Measurements from ENCODE around the gene LRRIQ1.
"Not testable (repeated sequence)": the region's sequence is repeated elsewhere in the genome, so short reads cannot be mapped to it uniquely, and the experiment has no call there.

The LRRIQ1 gene, protein sequence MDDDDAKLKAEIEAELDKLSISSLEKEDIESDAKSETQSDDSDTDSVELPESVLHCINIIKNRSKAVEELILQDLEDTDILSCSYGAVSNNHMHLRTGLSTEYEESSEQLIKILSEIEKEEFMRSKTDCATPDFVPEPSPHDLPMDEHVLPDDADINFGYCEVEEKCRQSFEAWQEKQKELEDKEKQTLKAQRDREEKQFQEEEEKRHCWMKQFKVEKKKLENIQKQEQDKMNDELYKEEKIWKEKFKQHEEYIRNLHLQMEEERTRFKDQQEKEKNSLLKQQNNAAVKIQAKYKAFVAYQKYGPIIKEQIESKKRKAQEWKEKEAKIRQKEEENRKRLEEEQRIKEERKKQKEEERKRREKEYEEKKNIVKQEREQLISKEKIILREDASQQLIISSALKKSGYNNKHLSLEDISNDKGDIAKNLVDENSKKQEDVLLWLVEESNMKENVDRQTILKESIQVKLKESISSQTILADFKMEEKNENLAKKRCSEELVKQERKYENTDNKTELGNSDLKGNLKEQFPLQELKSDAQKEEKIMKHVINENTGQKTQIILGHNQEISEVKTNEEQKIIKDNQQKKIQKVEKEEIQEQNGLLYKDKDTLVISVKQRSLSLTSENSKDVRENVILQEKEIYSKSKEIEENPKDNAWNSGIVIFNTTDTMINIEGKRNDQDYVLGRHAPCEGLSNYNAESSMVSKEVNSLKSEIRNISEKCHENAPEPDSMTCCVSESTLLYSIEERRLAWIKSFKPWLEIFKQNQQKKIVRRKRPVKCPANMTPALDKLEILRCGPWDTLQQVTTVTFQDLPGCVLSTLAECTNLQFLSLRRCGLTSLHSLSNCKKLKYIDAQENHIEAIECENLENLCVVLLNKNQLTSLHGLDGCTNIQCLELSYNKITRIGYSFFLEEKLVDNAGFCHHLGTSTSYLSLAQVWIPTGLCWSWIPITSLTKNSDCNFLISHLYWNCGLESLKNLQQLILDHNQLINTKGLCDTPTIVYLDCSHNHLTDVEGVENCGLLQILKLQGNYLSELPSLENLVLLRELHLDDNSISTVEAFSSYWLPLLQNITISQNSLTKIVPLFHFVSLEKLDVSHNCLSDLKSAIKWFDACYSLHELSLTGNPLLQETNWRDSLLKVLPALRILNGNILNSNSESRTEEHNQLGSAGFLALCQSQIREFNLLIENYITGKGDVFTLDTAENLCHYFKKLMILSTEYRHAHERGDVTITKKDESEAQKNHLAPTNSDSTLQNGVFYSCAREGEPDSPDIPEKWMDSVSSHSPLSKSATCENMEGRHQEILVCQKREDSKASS (N-terminal part only)

DNA sequence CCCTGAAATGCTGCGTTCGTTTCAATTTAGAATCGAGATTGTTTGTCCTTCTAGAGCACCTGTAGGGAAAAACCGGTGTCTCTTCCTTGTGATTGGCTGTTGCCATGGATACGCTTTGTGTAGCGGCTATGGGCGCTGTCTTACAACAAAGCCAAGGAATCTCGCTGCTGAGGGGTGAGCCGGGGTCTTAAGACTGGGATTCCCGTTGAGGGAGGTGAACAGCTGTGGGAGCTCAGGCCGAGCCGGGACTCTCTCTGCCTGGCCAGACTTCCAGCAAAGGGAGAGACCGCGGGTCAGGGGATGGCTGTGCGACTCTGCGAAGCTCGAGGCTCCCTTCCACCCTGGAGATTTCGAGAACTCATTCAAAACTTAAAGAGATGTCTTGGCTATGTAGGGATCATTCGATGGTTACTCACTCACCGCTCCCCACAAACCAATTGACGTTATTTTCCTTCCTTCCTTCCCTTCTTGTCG lies at the start of gene LRRIQ1, which contains the start of gene TSPAN19:
Gene LRRIQ1 (plus strand): TSS at position 118 of the 474 bp plus-strand sequence. CDS start 1,826 bp downstream, outside the sequence.
Gene TSPAN19 (minus strand): TSS at position 44 of the 474 bp plus-strand sequence. CDS start 6,331 bp downstream, outside the sequence.
- DNase-seq: no peak

DNA sequence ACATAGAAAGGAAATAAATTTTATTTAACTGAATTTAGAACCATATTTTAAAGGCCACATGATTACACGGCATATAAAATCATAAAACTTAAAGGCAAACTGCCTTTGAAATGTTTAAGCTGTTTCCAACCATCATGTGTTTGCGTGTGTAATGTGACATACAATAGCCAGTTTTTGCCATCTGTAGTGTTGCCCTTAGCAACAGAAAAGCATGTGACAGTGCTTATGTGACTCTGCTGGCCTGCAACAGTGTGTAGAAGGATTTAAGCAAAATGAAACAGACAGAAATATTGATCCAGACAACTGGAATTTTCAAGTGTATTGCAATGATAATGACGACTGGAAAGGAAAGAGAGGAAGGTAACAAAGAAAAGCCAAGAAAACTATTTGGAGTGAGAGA lies 49.6 kb upstream of the LRRIQ1 start:
- DNase-seq: no peak

DNA sequence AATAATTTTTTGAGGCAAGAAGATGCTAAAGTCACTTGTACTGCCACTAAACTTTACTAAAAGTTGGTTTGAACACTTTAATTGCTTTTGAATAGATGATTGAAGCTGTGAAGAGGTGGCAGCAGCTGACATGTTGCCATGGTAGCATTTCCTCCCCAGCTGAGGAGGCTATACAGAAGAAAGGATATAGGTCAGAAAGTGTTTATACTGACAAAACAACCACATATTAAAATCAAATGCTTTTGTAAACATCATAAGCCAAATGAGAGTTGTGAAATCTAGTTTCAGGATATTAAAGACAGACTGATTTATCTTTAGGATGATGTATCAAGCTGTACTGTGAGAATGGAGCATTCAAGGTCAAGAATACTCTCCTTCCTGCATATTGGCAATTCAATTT lies 41.7 kb upstream of the LRRIQ1 start:
- no peak for DNase-seq

DNA sequence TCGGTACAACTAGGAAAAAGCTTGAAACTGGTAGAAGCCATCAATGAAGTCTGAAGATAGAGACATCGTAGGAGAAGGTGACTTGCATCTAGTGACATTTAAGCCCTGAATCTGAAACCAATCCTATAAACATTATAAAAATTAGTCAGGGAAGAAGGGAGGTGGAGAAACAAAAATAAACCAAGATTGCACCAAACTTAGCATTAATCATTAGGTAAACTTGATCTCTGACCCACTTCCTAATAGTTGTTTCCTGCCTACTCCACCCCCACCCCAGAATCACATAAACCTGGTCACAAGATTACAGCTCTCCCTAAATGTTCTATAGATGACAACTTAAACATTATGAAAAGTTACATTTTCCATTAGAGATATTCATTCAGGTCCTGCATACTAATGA lies 40.5 kb upstream of the LRRIQ1 start:
- DNase-seq: no peak

DNA sequence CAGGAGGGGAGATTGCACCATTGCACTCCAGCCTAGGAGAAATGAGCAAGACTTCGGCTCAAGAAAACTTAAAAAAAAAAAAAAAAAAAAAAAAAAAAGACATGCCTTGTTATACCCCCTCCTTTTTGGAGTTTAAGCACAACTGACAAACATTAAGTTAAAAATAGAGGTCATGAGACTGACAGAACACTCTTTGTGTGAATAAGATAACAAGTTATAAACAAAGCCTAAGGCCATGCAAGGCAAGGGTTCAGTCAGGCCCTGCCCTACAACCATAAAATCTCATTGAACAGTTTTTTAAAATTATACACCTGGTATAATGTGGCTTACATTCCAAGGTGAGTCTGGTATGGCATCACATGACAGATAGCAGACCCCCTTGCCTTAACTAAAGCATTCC lies 39.4 kb upstream of the LRRIQ1 start:
- DNase-seq: no peak

DNA sequence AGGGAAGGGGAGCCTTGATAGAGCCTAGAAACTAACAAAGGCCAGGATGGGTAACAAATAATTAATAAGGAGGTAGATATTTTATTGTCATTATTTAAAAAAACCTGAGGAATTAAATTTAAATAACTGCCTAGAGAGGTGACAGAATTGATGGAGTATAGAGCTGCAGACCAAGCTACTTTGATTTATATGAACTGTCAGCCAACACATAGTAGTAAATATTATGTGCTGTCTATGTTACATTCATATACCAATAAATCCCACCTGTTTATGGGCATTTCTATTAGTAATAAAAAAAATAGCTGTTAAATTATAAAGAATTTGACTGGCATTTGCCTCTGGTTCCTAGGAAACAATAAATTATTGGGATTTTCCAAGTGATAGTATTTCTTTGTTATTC lies 37.8 kb upstream of the LRRIQ1 start:
- no peak for DNase-seq

DNA sequence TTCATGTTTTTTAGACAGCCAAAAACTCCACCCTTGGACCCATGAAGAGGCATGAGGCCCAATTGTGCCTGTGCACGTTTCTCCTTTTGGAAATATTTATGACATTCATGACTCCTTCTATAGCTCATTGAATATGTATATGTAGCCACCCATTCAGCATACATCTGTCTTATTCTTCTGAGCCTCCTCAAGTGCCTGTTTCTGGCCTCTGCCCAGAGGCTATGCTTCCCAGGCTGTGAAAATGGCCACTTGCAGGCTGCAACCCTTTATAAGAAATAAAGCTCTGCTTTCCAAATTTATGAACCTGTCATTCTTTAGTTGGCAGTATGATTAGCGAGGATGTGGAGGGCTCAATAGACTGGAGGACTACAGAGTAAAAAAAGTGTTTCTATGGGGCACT lies 35.4 kb upstream of the LRRIQ1 start:
- DNase-seq: no peak

DNA sequence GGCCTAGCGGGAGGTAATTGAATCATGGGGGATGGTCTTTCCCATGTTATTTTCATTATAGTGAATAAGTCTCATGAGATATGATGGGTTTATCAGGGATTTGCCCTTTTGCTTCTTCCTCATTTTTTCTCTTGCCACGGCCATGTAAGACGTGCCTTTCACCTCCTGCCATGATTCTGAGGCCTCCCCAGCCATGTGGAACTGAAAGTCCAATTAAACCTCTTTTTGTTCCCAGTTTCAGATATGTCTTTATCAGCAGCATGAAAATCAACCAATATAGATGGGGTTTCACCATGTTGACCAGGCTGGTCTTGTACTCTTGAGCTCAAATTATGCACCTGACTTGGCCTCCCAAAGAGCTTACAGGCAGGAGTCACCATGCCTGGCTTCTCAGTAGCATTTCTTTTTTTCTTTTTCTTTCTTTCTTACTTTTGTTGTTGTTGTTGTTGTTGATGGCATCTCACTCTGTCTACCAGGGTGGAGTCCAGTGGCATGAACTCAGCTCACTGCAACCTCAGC lies 33.3 kb upstream of the LRRIQ1 start:
- no peak for DNase-seq

DNA sequence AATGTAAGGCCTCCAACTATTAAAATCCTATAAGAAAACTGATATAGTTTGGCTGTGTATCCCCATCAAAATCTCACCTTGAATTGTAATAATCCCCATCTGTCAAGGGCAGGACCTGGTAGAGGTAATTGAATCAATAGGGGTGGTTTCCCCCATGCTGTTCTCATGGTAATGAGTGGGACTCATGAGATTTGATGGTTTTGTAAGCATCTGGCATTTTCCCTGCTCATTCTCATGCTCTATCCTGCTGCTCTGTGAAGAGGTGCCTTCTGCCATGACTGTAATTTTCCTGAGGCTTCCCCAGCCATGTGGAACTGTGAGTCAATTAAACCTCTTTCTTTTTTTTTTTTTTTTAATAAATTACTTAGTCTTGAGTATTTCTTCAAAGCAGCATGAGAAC lies 31.9 kb upstream of the LRRIQ1 start:
- DNase-seq: no peak

DNA sequence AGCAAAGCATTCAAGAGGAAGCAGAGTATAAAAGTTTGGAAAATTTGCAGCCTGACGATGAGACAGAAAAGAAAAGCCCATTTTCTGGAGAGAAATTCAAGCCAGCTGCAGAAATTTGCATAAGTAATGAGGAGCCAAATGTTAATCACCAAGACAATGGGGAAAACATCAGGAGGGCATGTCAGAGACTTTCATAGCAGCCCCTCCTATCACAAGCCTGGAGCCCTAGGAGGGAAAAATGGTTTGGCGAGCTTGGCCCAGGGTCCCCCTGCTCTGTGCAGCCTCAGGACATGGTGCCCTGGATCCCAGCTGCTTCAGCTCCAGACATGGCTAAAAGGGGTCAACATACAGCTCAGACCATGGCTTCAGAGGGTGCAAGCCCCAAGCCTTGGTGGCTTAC lies 31.1 kb upstream of the LRRIQ1 start:
- DNase-seq: not testable (repeated sequence)

DNA sequence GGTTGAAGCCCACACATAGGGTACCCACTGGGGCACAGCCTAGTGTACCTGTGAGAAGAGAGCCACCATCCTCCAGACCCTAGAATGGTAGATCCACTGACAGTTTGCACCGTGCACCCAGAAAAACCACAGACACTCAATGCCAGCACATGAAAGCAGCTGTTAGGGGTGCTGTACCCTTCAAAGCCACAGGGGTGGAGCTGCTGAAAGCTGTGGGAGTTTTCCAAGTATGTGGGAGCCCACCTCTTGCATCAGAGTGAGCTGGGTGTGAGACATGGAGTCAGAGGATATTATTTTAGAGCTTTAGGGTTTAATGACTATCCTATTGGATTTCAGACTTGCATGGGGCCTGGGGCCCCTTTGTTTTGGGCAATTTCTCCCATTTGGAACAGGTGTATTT lies 30.5 kb upstream of the LRRIQ1 start:
- no peak for DNase-seq

DNA sequence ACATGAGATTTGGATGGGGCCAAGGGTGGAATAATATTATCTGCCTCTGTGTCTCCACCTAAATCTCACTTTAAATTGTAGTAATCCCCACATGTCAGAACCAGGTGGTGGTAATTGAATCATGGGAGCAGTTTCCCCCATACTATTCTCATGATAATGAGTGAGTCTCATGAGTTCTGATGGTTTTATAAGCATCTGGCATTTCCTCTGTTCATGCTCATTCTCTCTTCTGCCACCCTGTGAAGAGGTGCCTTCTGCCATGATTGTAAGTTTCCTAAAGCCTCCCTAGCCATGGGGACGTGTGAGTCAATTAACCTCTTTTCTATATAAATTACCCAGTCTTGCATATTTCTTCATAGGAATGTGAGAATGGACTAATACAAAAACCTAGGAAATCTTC lies 29.9 kb upstream of the LRRIQ1 start:
- DNase-seq: no peak

DNA sequence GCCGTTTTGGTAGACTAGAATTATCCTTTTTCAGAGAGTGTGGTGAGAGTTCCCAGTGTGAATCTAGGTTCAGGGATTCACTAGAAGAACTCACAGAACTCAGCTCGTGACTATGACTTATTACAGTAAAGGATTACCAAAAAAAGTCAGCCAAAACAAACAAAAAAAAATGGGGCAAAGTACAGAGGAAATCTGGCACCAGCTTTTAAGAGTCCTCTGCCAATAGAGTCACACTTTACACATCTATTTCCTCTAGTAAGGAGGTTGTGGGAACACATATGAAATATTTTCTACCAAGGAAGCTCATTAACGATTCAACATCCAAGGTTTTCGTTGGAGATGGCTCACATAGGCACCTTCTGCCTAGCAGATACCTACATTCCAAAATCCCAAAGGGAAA lies 28.3 kb upstream of the LRRIQ1 start:
- no peak for DNase-seq

DNA sequence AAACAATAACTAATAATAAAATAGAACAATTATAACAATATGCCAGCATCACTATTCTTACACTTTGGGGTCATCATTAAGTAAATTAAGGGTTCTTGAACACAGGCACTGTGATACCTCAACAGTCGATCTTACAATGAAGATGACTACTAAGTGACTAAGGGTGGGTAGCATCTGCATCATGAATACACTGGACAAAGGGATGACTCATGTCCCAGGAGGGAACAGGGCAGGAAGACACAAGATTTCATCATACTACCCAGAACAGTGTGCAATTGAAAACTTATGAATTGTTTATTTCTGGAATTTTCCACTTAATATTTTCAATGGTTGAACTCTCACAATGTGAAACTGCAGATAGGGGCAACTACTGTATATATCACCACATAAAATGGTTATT lies 19.7 kb upstream of the LRRIQ1 start:
- DNase-seq: no peak

DNA sequence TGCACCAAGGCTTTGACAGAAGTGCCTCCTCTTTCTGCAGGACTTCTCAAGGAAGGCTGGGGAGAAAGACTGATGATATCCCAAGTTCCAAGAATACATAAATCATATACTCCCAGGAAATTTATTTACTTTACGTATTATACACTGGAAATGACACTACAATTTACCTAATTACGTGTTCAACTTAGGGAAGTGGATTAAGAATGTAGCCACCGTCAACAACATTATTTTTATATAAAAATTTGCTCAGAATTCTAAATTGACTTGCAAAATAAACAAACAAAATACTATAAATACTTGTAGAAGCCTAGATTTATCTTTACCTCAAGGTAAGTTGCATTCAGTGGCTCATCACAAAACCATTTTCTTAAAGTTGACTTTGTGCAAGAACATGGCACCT lies 19.0 kb upstream of the LRRIQ1 start:
- no peak for DNase-seq

DNA sequence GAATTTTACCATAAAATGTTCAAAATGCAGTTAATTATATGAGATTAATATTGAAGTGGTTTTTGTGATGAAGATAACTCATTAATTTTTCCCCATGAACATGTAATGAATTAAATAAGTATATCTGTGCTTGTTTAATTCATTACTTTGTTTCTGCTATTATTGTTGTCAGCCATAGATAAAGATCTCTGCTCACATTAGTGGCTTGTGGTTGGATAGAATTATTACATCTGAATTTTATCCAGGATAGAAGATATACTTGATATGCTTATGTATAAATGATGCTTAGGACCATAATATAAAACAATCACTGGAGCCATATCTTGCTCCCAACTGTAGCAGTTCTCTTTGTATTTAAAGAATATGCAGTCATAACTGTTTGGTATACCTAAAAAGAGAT lies 18.5 kb upstream of the LRRIQ1 start:
- no peak for DNase-seq

DNA sequence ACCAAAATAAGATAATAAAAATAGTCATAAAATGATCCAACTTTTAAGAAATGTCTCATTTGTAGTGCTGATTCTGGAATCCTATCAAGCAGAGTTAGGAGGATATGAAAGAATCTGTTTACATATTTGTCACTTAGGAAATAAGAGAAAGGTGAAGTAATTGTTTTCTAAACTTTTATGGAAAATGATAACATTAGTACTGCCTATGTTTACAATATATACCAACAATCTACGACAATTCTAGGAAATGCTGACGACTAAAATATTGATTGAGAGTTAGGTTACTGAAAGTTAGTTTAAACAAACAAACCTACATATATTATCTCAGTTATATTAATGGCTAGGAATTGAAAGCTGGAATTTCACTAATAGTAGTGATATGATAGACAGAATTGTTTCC lies 18.1 kb upstream of the LRRIQ1 start:
- no peak for DNase-seq

DNA sequence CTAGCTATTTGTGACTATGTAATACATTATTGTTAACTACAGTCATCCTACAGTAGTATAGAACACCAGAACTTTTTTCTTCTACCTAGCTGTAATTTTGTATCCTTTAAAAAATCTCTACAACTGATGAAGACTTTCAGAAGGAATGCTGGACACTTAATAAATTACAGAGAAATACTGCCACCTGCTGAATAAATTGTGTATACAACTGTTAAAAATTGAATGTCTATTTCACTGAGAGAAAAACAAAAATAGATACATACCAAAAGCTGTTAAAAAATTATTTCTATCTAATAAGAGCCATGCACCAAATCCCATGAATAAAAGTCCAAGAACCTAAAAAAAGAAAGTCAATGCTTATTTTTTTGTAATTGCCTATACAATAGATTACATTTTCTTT lies 6.7 kb upstream of the LRRIQ1 start:
- DNase-seq: no peak

DNA sequence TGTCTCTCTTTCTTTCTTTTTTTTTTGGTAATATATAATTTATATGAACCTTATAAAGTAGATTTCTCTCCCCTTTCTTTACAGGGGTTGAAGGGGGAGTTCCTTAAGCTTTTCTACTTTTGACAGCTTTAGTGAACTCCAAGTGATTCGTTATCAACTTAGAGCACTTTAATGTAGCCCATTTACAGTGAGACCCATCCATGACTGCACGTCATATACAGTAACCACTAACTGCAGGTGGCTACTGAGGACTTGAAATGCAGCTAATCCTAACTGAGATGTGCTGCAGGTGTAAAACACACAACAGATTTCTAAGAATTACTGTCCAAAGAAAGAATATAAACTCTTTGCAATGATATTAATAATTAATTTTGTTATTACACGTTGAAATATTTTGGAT lies 582 bp downstream of the LRRIQ1 start:
- DNase-seq: no peak

DNA sequence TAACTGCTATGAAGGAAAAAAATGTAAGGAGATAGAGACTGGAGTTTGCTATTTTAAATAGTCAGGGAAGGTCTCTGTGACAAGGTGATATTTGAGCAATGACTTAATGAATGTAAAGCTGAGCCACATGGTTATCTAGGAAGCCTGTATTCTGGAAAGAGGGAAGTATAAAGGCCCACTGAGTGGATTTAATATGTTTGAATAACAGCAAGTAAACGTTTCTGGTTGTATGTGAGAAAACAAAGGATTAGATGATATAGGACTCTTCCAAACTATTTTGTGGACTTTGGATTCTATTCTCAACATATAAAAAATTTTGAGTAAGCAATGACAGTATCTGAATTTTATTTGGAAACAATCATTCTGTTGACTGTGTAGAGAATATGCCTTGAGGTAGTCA lies 5.2 kb downstream of the LRRIQ1 start:
- no peak for DNase-seq

DNA sequence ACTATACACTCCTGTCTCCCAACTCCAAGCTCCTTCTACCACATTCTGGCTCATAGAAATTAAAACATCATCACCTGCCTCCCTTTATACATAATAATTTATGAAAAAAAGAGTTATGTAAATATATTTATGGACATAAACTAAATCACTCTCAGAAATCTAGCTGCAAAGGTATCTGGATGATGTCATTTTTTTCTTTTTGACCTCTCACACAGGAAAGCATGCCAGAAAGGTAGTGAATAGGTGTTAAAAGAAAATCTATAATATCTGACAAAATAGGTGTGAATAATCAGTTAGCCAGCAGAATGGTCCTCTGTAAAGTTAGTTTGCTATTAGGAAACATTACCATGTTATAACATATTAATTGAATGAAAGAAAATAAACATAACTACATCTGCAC lies 7.7 kb downstream of the LRRIQ1 start:
- no peak for DNase-seq

DNA sequence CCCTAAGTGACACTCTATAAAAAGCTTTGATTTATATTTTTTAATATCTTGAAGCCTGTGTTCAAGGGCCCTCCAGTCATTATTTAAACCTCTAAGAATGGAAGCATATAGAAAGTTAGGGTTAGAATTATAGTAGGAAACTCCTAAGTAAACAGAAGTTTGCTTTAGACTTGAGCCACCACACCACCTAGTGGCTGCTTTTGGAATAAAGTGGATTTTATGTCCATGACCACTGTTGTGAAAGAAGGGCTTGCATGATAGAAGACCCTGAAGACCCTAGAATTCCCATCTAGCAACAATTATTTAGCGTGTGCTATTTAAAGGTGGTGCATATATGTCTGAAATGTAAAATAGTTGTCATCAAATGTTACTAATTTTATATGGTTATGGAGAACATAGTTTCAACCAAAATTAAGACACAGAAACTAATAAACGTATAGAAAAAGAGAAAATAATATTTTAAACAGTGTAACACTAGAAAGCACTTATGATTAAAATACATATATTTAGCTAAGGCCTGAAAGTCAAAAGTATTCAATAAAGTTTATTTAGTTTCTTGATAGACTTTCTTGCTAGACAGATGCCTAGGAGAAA lies 21.3 kb downstream of the LRRIQ1 start:
- no peak for DNase-seq

Data from SIG-M5 (cell line).